ENCODE results near the gene PRKN. TPM values are rescaled to one million over a fixed set of nuclear protein-coding genes. Genes with fewer than 3 reads are reported as not detected.

The PRKN gene
- total RNA-seq, 2 donors from 2014 or later: 10.7 to 21.2 TPM

- no peak overlapping the region for H3K27ac ChIP-seq
- no peaks in the 10 kb centered on the region for H3K9me3 ChIP-seq
- intact Hi-C loops (cut with DNase I): no loop called here
- no peak overlapping the region for H3K4me3 ChIP-seq
- TF ChIP-seq POLR2AphosphoS5 (IDR thresholded peaks at IDR 0.05): no peak
- TF ChIP-seq POLR2A (IDR thresholded peaks at IDR 0.05): no peak
- TF ChIP-seq CTCF (IDR thresholded peaks at IDR 0.05): no peak
- no peak for DNase-seq (ENCODE audit: low spot score)
- 84% methylated on average over 7 of the region's 7 CpGs for WGBS
- H3K27me3 ChIP-seq (replicated peaks; ENCODE audit: insufficient read depth): no peaks in the 10 kb centered on the region
- H3K4me1 ChIP-seq (replicated peaks): no peaks in the 10 kb centered on the region
- H3K36me3 ChIP-seq: no peaks in the 10 kb centered on the region
Measured at GRCh38 chr6:161436106-161436876, 1291.3 kb downstream of the PRKN start.

GRCh38 chr6:161435748-161436070 lies 1291.9 kb downstream of the PRKN start:
- Histone ChIP-seq H3K36me3 (no peaks in the 10 kb centered on the region), H3K9me3 (no peaks in the 10 kb centered on the region), H3K4me1 (replicated peaks) (no peaks in the 10 kb centered on the region), H3K4me3 (no peak overlapping the region), H3K27ac (no peak overlapping the region), H3K27me3 (replicated peaks; ENCODE audit: insufficient read depth) (no peaks in the 10 kb centered on the region)
- TF ChIP-seq POLR2A (IDR thresholded peaks at IDR 0.05): no peak
- no peak for TF ChIP-seq CTCF (IDR thresholded peaks at IDR 0.05)
- TF ChIP-seq POLR2AphosphoS5 (IDR thresholded peaks at IDR 0.05): no peak
- intact Hi-C loops (cut with DNase I): no loop called here
- 30% methylated on average over 1 of the region's 1 CpG for WGBS
- no peak for DNase-seq (ENCODE audit: low spot score)

- 29% methylated on average over 9 of the region's 9 CpGs for WGBS
- peak; percentile 17 for DNase-seq (ENCODE audit: low spot score)
- H3K27ac ChIP-seq: no peak overlapping the region
- intact Hi-C loops (cut with DNase I): no loop called here
- peak; percentile 57 for TF ChIP-seq POLR2AphosphoS5 (IDR thresholded peaks at IDR 0.05)
- no peak for TF ChIP-seq CTCF (IDR thresholded peaks at IDR 0.05)
- no peak for TF ChIP-seq POLR2A (IDR thresholded peaks at IDR 0.05)
- H3K4me3 ChIP-seq: no peak overlapping the region
- no peaks in the 10 kb centered on the region for H3K36me3 ChIP-seq
- H3K27me3 ChIP-seq (replicated peaks; ENCODE audit: insufficient read depth): no peaks in the 10 kb centered on the region
- H3K4me1 ChIP-seq (replicated peaks): no peaks in the 10 kb centered on the region
- H3K9me3 ChIP-seq: no peaks in the 10 kb centered on the region
Measured at GRCh38 chr6:161434921-161435747, 1292.4 kb downstream of the PRKN start.

- Histone ChIP-seq H3K4me3 (no peak overlapping the region), H3K4me1 (replicated peaks) (no peaks in the 10 kb centered on the region), H3K27ac (no peak overlapping the region), H3K9me3 (no peaks in the 10 kb centered on the region), H3K27me3 (replicated peaks; ENCODE audit: insufficient read depth) (no peaks in the 10 kb centered on the region), H3K36me3 (no peaks in the 10 kb centered on the region)
- intact Hi-C loops (cut with DNase I): no loop called here
- TF ChIP-seq POLR2A (IDR thresholded peaks at IDR 0.05): no peak
- TF ChIP-seq POLR2AphosphoS5 (IDR thresholded peaks at IDR 0.05): no peak
- no peak for TF ChIP-seq CTCF (IDR thresholded peaks at IDR 0.05)
- no peak for DNase-seq (ENCODE audit: low spot score)
- WGBS: 33% methylated on average over 9 of the region's 9 CpGs
Measured at GRCh38 chr6:161434350-161434749, 1293.2 kb downstream of the PRKN start.
